OCI-LY7 (cell line): Measurements from ENCODE around the gene EXOC5. TPM values are rescaled to one million over a fixed set of nuclear protein-coding genes. Genes with fewer than 3 reads are reported as not detected.

Experiments
- BruUV-seq: library from RNA; stranded (reverse); fragments of 400-500 nt; replicated peaks from 2 replicates; lab custom pipeline; 2021; lab: Mats Ljungman, UMichigan
- CTCF ChIA-PET: fragments of 300-600 bp; sonication (Branson Sonifier 250); formaldehyde crosslinking; loops from one replicate; lab custom pipeline; 2022; ENCODE audit warnings: antibody characterized with exemption; ENCODE audit not compliant: unreplicated experiment; lab: Charles Lee
- POLR2A ChIA-PET: fragments of 300-600 bp; sonication (Branson Sonifier 250); formaldehyde crosslinking; loops from one replicate; lab custom pipeline; 2022; ENCODE audit warnings: antibody characterized with exemption; lab: Charles Lee
- DNase-seq: peaks from one replicate; pipeline ENCODE4 v3.0.0-alpha.2; 2015; ENCODE audit warnings: low spot score
- H2AFZ ChIP-seq: fragments of 200-600 bp; sonication (generic), shearing (Covaris generic); 2 replicates; pipeline ENCODE4 v1.6.1; 2014; ENCODE audit warnings: mild to moderate bottlenecking, antibody characterized with exemption, low read length, moderate library complexity
- H3K27ac ChIP-seq: fragments of 200-600 bp; sonication (generic); 2 replicates; pipeline ENCODE4 v1.5.1; 2014; ENCODE audit warnings: mixed run types, low read depth, mild to moderate bottlenecking, moderate library complexity, low read length, inconsistent platforms; ENCODE audit not compliant: poor library complexity, severe bottlenecking
- H3K36me3 ChIP-seq: fragments of 200-600 bp; sonication (generic); 2 replicates; pipeline ENCODE4 v1.6.1; 2014; ENCODE audit warnings: mild to moderate bottlenecking, antibody characterized with exemption, low read length, moderate library complexity, mixed read lengths; ENCODE audit not compliant: insufficient read depth
- H3K4me1 ChIP-seq: fragments of 200-600 bp; sonication (generic); 2 replicates; pipeline ENCODE4 v1.5.1; 2014; ENCODE audit warnings: mild to moderate bottlenecking, low read length; ENCODE audit not compliant: insufficient read depth, poor library complexity, severe bottlenecking
- H3K4me2 ChIP-seq: fragments of 200-600 bp; sonication (generic); 2 replicates; pipeline ENCODE4 v1.6.1; 2014; ENCODE audit warnings: mild to moderate bottlenecking, low read length
- H3K4me3 ChIP-seq: fragments of 200-600 bp; sonication (generic); 2 replicates; pipeline ENCODE4 v1.5.1; 2014; ENCODE audit warnings: mild to moderate bottlenecking, low read depth, low read length; ENCODE audit not compliant: poor library complexity, severe bottlenecking
- H3K79me2 ChIP-seq: fragments of 200-600 bp; sonication (generic); 2 replicates; pipeline ENCODE4 v1.6.1; 2016; ENCODE audit warnings: low read depth, mild to moderate bottlenecking, low read length, moderate library complexity, mixed read lengths; ENCODE audit not compliant: insufficient read depth
- H3K9me2 ChIP-seq: fragments of 200-600 bp; sonication (generic); 2 replicates; pipeline ENCODE4 v1.6.1; 2016; ENCODE audit warnings: mild to moderate bottlenecking, low read length, mixed read lengths; ENCODE audit not compliant: insufficient read depth
- H3K9me3 ChIP-seq: fragments of 200-600 bp; sonication (generic); 2 replicates; pipeline ENCODE4 v1.6.1; 2014; ENCODE audit warnings: mild to moderate bottlenecking, mixed run types, low read length, mixed read lengths
- H4K20me1 ChIP-seq: fragments of 200-600 bp; sonication (generic); 2 replicates; pipeline ENCODE4 v1.6.1; 2014; ENCODE audit warnings: mild to moderate bottlenecking, antibody characterized with exemption, low read length, moderate library complexity, mixed read lengths; ENCODE audit not compliant: insufficient read depth
- EZH2phosphoT487 ChIP-seq: fragments of 200-600 bp; sonication (generic); IDR thresholded peaks from 2 replicates; pipeline ENCODE4 v1.6.1; 2018; ENCODE audit warnings: low read depth, borderline replicate concordance, mild to moderate bottlenecking, mixed run types, antibody characterized with exemption, low read length, moderate library complexity, mixed read lengths
- intact Hi-C: fragments of 100-400 bp; cut with micrococcal nuclease; formaldehyde crosslinking; loops from one replicate; pipeline ENCODE4 v1.10.0; 2022; ENCODE audit not compliant: unreplicated experiment
- total RNA-seq, 2 experiments: library from RNA; depleted of rRNA in 1 of 2; stranded (reverse); fragments of >200 nt in 1 of 2; shearing (Covaris generic) in 1 of 2; gene quantifications; 2 replicates each; pipeline ENCODE4 v1.2.3, GENCODE V29; 2014 to 2022
- TF ChIP-seq, protein P1 (sequence below): fragments of 200-600 bp; sonication (generic); conservative IDR thresholded peaks from 2 replicates; pipeline ENCODE4 v1.5.1; 2014; ENCODE audit warnings: mild to moderate bottlenecking, antibody characterized with exemption, low read length, moderate library complexity, mixed read lengths

EXOC5 gene
- total RNA-seq, 2 experiments from 2014 or later, result 26.9 to 69.4 TPM

DNA sequence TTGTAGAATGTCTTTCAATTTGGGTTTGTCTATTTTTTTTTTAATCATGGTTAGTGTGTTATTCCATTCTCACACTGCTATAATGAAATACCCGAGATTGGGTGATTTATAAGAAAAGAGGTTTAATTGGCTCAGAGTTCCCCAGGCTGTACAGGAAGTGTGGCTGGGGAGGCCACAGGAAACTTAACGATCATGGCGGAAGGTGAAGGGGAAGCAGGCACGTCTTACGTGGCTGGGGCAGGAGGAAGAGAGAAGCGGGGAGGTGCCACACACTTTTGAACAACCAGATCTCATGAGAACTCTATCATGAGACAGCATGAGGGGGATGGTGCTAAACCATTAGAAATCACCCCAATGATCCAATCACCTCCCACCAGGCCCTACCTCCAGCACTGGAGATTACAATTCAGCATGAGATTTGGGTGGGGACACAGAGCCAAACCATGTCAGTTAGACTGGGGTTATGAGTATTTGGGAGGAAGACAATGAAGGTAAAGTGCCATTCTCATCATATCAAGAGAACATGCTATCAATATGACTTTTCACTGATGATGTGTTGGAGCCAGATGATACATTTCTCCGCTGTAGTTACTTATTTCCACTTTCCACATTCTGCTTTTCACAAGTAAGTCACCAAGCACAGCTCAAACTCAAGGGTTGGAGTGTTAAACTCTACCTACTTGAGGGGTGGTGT is 45.8 kb upstream of the EXOC5 start:
- DNase-seq, result no peak
- H3K4me1 ChIP-seq, result no peaks in the 10 kb centered on the region
- CTCF ChIA-PET, result no interaction called here
- H4K20me1 ChIP-seq, result no peaks in the 10 kb centered on the region
- BruUV-seq, result no TSS peak
- H3K4me3 ChIP-seq, result no peak overlapping the region
- POLR2A ChIA-PET, result interaction anchor here (0.8 kb wide), 1 partner anchor 45 kb away, joined by 3 read pairs; no protein-coding TSS in a partner anchor
- intact Hi-C loops, result loop anchor here (10.0 kb wide), 1 partner anchor 760 kb away; no protein-coding TSS in a partner anchor
- H3K9me3 ChIP-seq, result no peaks in the 10 kb centered on the region
- H2AFZ ChIP-seq, result no peak overlapping the region
- H3K36me3 ChIP-seq, result no peaks in the 10 kb centered on the region
- no peak for TF ChIP-seq EZH2phosphoT487
- TF ChIP-seq, protein P1, sequence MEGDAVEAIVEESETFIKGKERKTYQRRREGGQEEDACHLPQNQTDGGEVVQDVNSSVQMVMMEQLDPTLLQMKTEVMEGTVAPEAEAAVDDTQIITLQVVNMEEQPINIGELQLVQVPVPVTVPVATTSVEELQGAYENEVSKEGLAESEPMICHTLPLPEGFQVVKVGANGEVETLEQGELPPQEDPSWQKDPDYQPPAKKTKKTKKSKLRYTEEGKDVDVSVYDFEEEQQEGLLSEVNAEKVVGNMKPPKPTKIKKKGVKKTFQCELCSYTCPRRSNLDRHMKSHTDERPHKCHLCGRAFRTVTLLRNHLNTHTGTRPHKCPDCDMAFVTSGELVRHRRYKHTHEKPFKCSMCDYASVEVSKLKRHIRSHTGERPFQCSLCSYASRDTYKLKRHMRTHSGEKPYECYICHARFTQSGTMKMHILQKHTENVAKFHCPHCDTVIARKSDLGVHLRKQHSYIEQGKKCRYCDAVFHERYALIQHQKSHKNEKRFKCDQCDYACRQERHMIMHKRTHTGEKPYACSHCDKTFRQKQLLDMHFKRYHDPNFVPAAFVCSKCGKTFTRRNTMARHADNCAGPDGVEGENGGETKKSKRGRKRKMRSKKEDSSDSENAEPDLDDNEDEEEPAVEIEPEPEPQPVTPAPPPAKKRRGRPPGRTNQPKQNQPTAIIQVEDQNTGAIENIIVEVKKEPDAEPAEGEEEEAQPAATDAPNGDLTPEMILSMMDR, result no peak
- H3K79me2 ChIP-seq, result no peaks in the 10 kb centered on the region
- H3K27ac ChIP-seq, result no peak overlapping the region
- no peaks in the 10 kb centered on the region for H3K9me2 ChIP-seq
- H3K4me2 ChIP-seq, result no peak overlapping the region

DNA sequence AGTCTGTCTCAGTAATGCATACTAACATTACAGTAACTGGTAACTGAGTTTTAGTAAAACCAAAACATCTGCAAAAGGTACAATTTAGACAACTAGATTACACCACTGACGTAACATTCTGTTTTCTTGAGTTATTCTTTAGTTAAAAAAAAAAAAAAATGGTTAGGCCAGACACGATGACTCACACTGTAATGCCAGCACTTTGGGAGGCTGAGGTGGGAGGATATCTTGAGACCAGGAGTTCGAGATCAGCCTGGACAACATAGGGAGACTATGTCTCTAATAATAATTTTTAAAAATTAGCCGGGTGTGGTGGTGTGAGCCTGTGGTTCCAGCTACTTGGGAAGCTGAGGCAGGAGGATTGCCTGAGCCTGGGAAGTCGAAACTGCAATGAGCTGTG is 34.2 kb upstream of the EXOC5 start:
- Histone ChIP-seq H3K79me2 (no peaks in the 10 kb centered on the region), H3K36me3 (no peaks in the 10 kb centered on the region), H3K9me2 (no peaks in the 10 kb centered on the region), H2AFZ (no peak overlapping the region), H3K9me3 (no peaks in the 10 kb centered on the region), H3K4me2 (no peak overlapping the region), H4K20me1 (no peaks in the 10 kb centered on the region), H3K4me3 (no peak overlapping the region), H3K4me1 (no peaks in the 10 kb centered on the region), H3K27ac (no peak overlapping the region)
- ChIA-PET CTCF (no interaction called here), POLR2A (interaction anchor here (0.6 to 1.0 kb wide), 2 partner anchors 16 to 187 kb away, joined by 3 read pairs; no protein-coding TSS in a partner anchor)
- TF ChIP-seq, protein P1, result no peak
- no peak for TF ChIP-seq EZH2phosphoT487
- no peak for DNase-seq
- no TSS peak for BruUV-seq
- intact Hi-C loops, result no loop called here

DNA sequence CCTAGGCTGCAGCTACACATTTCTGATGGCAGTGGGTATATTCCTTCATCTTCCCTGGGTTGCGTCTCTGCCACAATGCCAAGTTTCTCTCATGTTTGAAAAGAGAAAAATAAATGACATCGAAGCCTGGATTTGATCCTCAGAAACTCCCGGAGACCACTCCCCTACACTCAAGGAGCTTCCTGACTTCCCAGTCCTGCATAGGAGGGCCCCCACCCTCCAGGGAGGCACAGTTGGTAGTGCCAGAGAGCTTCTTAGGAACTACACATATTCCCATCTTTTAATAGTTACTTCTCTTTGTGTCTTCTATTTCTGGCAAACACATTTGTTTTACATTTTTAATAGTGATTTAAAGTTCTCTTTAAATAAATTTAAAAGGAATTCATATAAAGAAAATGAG is 30.8 kb upstream of the EXOC5 start:
- no peak for DNase-seq
- intact Hi-C loops, result no loop called here
- Histone ChIP-seq H3K9me2 (no peaks in the 10 kb centered on the region), H3K4me2 (no peak overlapping the region), H3K36me3 (peaks cover 8% of the 10 kb centered on the region; the same call in 1 of the 2 replicates), H3K79me2 (no peaks in the 10 kb centered on the region), H4K20me1 (no peaks in the 10 kb centered on the region), H3K9me3 (no peaks in the 10 kb centered on the region), H2AFZ (no peak overlapping the region), H3K4me1 (no peaks in the 10 kb centered on the region), H3K27ac (no peak overlapping the region), H3K4me3 (no peak overlapping the region)
- POLR2A ChIA-PET, result no interaction called here
- CTCF ChIA-PET, result no interaction called here
- TF ChIP-seq EZH2phosphoT487, result no peak
- TF ChIP-seq, protein P1, result no peak
- no TSS peak for BruUV-seq
